Amniotic stem cell (primary cell): Measurements from ENCODE around the gene RAD54L.
A peak's percentile ranks its signal among the peaks of the same experiment; 100 is the strongest.
"Not testable (repeated sequence)": the region's sequence is repeated elsewhere in the genome, so short reads cannot be mapped to it uniquely, and the experiment has no call there.

Experiments
- DNase-seq: peaks from one replicate; lab custom pipeline; 2025; lab: John Stamatoyannopoulos, UW

The RAD54L gene

GRCh38 chr1:46285730-46286477 lies 38.3 kb downstream of the RAD54L start:
- no peak for DNase-seq

DNA sequence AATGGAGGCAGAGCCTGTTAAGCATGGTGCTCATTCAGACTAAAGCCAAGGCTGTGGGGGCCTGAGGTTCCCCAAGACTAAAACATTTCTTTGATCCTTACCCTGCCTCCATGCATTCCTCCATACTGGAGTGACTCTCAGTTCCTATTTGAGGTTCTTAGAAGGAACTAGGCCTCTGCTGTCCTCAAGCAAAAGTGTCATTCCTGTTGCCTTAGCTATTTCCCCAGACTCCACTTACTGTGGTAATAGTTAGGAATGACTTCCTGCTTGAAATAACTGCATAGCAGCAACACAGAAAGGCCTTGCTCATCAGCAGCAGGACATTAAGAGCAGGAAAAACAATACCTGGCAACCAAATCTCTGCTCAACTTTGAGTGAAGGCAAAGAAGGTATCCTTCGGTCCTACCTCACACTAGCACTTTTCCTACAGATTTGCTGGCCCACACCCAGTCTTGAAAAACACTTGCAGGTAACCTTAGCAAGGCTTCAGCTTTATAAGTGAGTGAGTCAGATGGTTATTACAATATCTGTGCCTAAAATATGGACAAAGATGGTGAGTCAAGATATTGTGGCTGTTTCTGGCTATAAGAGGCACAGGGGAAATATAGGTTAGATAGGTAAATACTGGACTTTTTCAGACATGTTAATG lies 41.0 kb downstream of the RAD54L start:
- no peak for DNase-seq

GRCh38 chr1:46289134-46289494 lies 41.6 kb downstream of the RAD54L start:
- no peak for DNase-seq

GRCh38 chr1:46289976-46290375 lies 42.4 kb downstream of the RAD54L start:
- DNase-seq, result no peak

DNA sequence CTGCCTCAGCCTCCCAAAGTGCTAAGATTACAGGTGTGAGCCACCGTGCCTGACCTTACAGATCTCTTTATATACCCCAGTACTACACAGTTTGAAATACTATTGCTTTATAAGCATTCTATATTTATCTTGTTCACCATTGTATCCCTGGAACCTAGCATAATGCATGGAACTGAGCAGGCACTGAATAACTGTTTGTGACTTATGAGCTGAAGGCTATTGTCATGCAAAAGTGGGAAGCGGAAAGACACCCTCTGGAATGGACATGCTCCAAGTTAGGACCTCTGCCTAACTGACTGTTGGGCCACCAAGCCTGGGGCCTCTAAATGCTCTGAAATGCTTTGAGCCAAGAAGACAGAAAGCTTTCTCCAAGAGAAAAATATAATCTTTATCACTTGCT lies 47.7 kb downstream of the RAD54L start:
- DNase-seq, result no peak

- DNase-seq, result no peak
Observed at GRCh38 chr1:46298387-46298786, 50.8 kb downstream of the RAD54L start.

GRCh38 chr1:46300673-46301405 lies 53.3 kb downstream of the RAD54L start:
- no peak for DNase-seq

DNA sequence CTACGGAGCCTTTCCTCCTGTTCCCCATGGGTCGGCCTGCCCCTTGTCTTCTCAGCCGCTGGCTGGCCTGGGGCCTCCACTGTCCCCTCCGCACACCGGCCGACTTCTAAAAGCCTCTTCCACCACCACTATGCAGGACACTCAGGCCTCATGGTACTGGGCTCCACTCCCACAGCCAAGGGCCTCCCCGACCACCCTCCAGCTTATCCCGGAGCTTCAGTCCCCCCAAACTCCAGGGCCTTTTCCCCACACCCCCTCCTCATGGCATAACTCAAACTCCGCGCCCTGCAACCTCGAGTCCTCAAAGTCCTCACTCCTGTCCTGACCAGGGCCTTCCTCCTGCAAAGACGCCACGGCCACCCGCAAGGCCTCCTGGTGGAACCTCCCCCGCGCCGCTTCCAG lies 53.8 kb downstream of the RAD54L start:
- DNase-seq, result no peak

GRCh38 chr1:46301808-46302640 lies 54.5 kb downstream of the RAD54L start:
- no peak for DNase-seq

DNA sequence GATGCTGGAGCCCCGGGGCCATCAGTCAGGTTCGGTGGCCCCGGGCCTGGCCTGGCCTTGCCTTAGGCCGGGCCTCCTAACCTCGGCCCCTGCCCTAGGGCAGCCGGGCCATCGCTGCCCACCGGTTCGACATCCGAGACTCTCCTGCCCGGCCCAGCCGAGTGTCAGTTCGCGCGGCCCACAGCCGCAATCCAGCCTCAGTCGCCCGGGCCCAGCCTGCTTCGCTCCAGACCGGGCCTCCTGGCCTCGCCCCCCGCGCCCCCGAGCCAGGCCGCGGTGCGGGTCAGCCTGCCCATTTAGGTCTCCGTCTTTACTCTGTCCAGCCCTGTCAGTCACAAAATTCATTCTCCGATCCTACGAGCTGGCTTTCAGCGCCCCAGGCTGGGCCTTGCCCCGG lies 55.1 kb downstream of the RAD54L start:
- DNase-seq, result no peak

GRCh38 chr1:46303038-46303871 lies 55.7 kb downstream of the RAD54L start, which contains the start of the genes LRRC41 and UQCRH:
Gene LRRC41 (minus strand): TSS chr1:46303616. CDS start chr1:46303322, 294 bp downstream.
Gene UQCRH (plus strand): TSS chr1:46303698. CDS start chr1:46303767, 69 bp downstream.
- DNase-seq, result peak; percentile 85

DNA sequence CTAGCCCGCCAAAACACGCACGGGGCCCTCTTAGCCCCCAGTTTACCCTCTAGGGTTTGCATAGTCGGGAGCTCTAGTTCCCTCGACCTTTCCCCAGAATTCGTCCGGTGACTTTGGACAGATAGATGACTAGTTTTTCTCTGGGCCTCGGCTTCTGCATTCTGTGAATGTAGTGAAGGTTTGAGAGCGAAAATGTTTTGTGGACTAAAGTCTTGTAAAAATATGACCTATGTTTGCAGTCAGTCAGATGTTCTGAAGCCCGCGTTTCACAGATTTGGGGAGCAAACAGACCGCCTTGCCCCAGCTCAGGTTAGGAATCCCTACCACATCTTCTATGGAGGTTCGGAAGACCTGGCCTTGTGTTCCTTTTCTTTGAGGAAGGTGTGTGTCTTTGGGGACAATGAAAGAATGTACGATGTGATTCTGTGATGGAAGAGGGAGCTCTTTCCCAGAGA lies 56.3 kb downstream of the RAD54L start:
- no peak for DNase-seq

DNA sequence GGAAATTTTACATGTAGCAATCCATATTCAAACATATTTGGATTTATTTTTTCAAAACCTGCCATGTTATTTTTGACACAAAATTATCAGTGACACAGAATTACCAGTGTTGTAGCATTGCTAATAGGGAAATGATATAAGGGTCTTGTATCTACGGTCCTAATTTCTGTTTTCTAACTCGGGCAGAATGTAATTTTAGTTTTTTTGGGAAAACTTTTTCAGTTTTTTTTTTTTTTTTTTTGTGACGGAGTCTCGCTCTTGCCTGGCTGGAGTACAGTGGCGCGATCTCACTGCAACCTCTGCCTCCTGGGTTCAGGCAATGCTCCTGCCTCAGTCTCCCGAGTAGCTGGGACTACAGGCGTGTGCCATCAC lies 58.6 kb downstream of the RAD54L start:
- DNase-seq, result no peak

DNA sequence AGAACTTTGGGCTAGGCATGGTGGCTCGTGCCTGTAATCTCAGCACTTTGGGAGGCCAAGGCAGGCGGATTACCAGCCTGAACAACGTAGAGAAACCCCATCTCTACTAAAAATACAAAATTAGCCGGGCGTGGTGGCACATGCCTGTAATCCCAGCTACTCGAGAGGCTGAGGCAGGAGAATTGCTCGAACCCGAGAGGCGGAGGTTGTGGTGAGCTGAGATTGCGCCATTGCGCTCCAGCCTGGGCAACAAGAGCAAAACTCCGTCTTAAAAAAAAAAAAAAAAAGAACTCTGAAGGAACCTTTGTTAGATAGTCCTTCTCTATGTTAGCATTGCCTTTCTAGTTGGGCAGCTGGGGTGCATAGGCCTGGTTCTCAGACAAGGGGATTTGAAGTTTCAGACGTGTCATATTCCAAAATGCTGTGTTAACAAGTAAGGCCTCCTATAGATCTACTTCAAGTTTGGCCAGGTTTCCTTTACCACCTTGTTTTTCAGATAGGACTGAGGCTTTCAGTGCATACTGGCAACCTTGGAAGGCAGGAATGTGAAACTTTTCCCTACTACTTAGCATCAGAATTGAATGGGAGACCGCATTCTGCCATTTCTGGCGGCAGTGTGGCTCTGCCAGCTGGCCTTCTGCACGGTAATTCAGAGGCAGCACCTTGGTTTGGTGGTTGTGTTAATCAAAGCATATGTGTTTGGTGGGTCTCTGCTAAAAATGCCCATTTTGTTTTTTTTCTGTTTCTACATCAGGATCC lies 62.0 kb downstream of the RAD54L start:
- DNase-seq, result no peak

DNA sequence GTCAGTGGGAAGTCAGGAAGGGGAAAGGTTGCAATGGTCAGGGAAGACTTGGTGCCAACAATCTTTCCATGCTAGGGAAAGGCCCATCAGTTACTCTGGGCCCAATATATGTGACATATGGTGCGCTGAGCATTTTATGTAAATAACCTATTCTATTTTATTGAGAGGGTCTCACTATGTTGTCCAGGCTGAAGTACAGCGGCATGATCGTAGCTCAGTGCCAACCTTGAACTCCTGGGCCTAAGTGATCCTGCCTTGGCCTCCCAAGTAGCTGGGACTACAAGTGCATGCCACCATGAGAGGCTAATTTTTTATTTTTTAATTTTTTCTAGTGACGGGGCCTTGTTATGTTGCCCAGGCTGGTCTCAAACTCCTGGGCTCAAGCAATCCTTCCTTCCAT lies 62.8 kb downstream of the RAD54L start:
- no peak for DNase-seq

DNA sequence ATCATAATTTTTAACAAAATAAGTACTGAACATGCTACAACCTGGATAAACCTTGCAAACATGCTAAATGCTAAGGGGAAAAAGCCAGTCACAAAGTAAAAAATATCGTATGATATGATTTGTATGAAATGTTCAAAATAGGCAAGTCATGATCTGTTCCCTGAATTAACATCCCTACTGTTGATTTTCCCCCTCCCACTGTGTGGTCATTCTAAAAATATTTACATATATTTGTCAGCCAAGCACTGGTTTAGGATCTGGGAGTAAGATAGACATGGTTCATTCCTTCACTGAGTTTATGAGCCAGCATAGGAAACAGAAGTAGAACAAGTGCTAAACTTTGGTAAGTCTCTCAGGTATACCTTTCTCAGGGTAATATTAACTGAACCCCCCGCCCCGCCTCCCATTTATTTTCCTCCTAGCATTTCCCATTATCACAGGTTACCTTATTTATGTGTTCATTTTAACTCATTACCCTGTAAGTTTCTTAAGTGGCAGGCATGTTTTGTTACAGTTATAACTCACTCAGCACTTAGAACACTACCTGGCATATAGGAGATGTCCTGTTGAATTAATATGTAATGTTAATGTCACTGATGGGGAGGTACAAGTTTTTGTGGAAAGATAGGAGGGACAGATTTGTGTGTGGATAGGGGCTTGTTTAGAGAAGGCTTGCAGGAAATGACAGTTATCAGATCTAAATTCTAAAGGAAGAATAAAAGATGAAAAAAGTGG lies 68.3 kb downstream of the RAD54L start:
- no peak for DNase-seq

GRCh38 chr1:46317323-46317722 lies 69.8 kb downstream of the RAD54L start:
- DNase-seq, result no peak

DNA sequence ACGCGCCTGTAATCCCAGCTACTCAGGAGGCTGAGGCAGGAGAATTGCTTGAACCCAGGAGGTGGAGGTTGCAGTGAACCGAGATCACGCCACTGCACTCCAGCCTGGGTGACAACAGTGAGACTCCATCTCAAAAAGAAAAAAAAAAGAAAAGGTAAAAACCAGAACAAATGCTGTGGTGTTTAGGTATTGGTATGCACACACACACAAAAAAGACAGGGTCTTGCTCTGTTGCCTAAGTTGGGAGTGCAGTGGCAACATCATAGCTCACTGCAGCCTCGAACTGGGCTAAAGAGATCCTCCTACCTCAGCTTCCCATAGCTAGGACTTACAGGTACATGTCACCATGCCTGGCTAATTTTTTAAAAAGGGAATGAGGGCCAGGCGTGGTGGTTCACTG lies 71.7 kb downstream of the RAD54L start:
- DNase-seq, result not testable (repeated sequence)
